RWPE2 (cell line): ENCODE results near the gene PHACTR1.

ENCODE experiments used
- ATAC-seq: fragments of 200-7000 bp; cut with Tn5 transposase; 3 replicates; pipeline ENCODE4 v1.9.1; 2021; ENCODE audit warnings: low read depth
- DNase-seq: peaks from one replicate; pipeline ENCODE4 v3.0.0-alpha.2; 2020; ENCODE audit warnings: low spot score
- H3K27ac ChIP-seq: fragments of 450-650 bp; 2 replicates; pipeline ENCODE4 v1.5.1; 2017; ENCODE audit warnings: mild to moderate bottlenecking; ENCODE audit not compliant: poor library complexity, severe bottlenecking
- H3K27me3 ChIP-seq: fragments of 250-450 bp; sonication (Bioruptor Pico); 2 replicates; pipeline ENCODE4 v1.5.1; 2021; ENCODE audit warnings: mild to moderate bottlenecking, moderate library complexity; ENCODE audit not compliant: insufficient read depth, poor library complexity, severe bottlenecking
- H3K36me3 ChIP-seq: fragments of 250-450 bp; sonication (Bioruptor Pico); 2 replicates; pipeline ENCODE4 v1.5.1; 2020; ENCODE audit warnings: low read depth, mild to moderate bottlenecking, moderate library complexity
- H3K4me1 ChIP-seq: fragments of 250-450 bp; sonication (Bioruptor Pico); 2 replicates; pipeline ENCODE4 v1.5.1; 2021; ENCODE audit warnings: mild to moderate bottlenecking, moderate library complexity; ENCODE audit not compliant: insufficient read depth, poor library complexity, severe bottlenecking
- H3K4me3 ChIP-seq: fragments of 250-450 bp; sonication (Bioruptor Pico); 2 replicates; pipeline ENCODE4 v1.5.1; 2021; ENCODE audit warnings: mild to moderate bottlenecking, moderate library complexity; ENCODE audit not compliant: severe bottlenecking
- H3K9me3 ChIP-seq: fragments of 250-450 bp; sonication (Bioruptor Pico); 2 replicates; pipeline ENCODE4 v1.5.1; 2021; ENCODE audit warnings: mild to moderate bottlenecking, moderate library complexity; ENCODE audit not compliant: severe bottlenecking
- CTCF ChIP-seq: fragments of 450-650 bp; IDR thresholded peaks from one replicate; pipeline ENCODE4 v1.5.1; 2017; ENCODE audit warnings: mild to moderate bottlenecking, moderate library complexity; ENCODE audit not compliant: poor library complexity, severe bottlenecking

Gene PHACTR1

GRCh38 chr6:12714022-12714421 lies 2.5 kb upstream of the PHACTR1 start:
- no peak for DNase-seq
- ATAC-seq, result no peak
- no peaks in the 10 kb centered on the region for H3K36me3 ChIP-seq
- peaks cover 35% of the 10 kb centered on the region for H3K27me3 ChIP-seq
- H3K27ac ChIP-seq, result no peak overlapping the region
- peaks cover 4% of the 10 kb centered on the region for H3K4me1 ChIP-seq
- H3K4me3 ChIP-seq, result no peak overlapping the region
- no peak for TF ChIP-seq CTCF
- no peaks in the 10 kb centered on the region for H3K9me3 ChIP-seq

GRCh38 chr6:12715437-12715836 lies 1.1 kb upstream of the PHACTR1 start:
- TF ChIP-seq CTCF, result no peak
- Histone ChIP-seq H3K4me1 (peaks cover 4% of the 10 kb centered on the region), H3K27ac (no peak overlapping the region), H3K4me3 (no peak overlapping the region), H3K36me3 (no peaks in the 10 kb centered on the region), H3K9me3 (no peaks in the 10 kb centered on the region), H3K27me3 (peaks cover 34% of the 10 kb centered on the region)
- ATAC-seq, result no peak
- no peak for DNase-seq

- no peaks in the 10 kb centered on the region for H3K36me3 ChIP-seq
- peaks cover 33% of the 10 kb centered on the region for H3K27me3 ChIP-seq
- DNase-seq (no peak), ATAC-seq (0 out of 3 replicates have a peak, but pooled peaks have one; percentile 27)
- H3K4me3 ChIP-seq, result no peak overlapping the region
- H3K4me1 ChIP-seq, result peaks cover 4% of the 10 kb centered on the region
- H3K9me3 ChIP-seq, result no peaks in the 10 kb centered on the region
- no peak for TF ChIP-seq CTCF
- H3K27ac ChIP-seq, result no peak overlapping the region
Observed at GRCh38 chr6:12717356-12717755, 789 bp downstream of the PHACTR1 start.

- no peaks in the 10 kb centered on the region for H3K36me3 ChIP-seq
- no peak overlapping the region for H3K27ac ChIP-seq
- no peaks in the 10 kb centered on the region for H3K9me3 ChIP-seq
- no peak overlapping the region for H3K4me3 ChIP-seq
- no peak for DNase-seq
- ATAC-seq, result peak; percentile 65
- H3K27me3 ChIP-seq, result peaks cover 33% of the 10 kb centered on the region
- H3K4me1 ChIP-seq, result peaks cover 4% of the 10 kb centered on the region
- TF ChIP-seq CTCF, result no peak
Observed at GRCh38 chr6:12718015-12718414, 1.4 kb downstream of the PHACTR1 start.

GRCh38 chr6:12719017-12719416 lies 2.5 kb downstream of the PHACTR1 start:
- no peaks in the 10 kb centered on the region for H3K9me3 ChIP-seq

More at GRCh38 chr6:12719017-12719416, 2.5 kb downstream of the PHACTR1 start:
- Histone ChIP-seq H3K36me3 (no peaks in the 10 kb centered on the region), H3K4me3 (no peak overlapping the region), H3K4me1 (peaks cover 4% of the 10 kb centered on the region), H3K27me3 (peaks cover 30% of the 10 kb centered on the region), H3K27ac (no peak overlapping the region)
- ATAC-seq, result no peak
- DNase-seq, result no peak
- no peak for TF ChIP-seq CTCF
